Astrocyte (in vitro differentiated cells and primary cell): ENCODE data around the gene DCLK1. TPM values are rescaled to one million over a fixed set of nuclear protein-coding genes. Genes with fewer than 3 reads are reported as not detected.

Source experiments
- DNase-seq: peaks from one replicate; pipeline ENCODE4 v3.0.0-alpha.2; 2010; ENCODE audit warnings: low read depth
- FAIRE-seq: peaks from 2 replicates; lab custom pipeline; 2011; peaks lifted over from hg19 to GRCh38; lab: Jason Lieb, UNC
- H2AFZ ChIP-seq: 2 replicates; pipeline ENCODE4 v1.6.0; 2012; ENCODE audit warnings: low read depth, low read length, inconsistent platforms
- H3K27ac ChIP-seq: 2 replicates; pipeline ENCODE4 v1.5.1; 2011; ENCODE audit warnings: low read depth, low read length, inconsistent platforms
- H3K27me3 ChIP-seq: 2 replicates; pipeline ENCODE4 v1.6.0; 2011; ENCODE audit warnings: low read length, inconsistent platforms; ENCODE audit not compliant: insufficient read depth
- H3K36me3 ChIP-seq: 2 replicates; pipeline ENCODE4 v1.5.1; 2011; ENCODE audit warnings: low read length, inconsistent platforms; ENCODE audit not compliant: insufficient read depth
- H3K4me1 ChIP-seq: 2 replicates; pipeline ENCODE4 v1.5.1; 2011; ENCODE audit warnings: low read length, inconsistent platforms; ENCODE audit not compliant: insufficient read depth
- H3K4me2 ChIP-seq: 2 replicates; pipeline ENCODE4 v1.6.0; 2012; ENCODE audit warnings: low read length, inconsistent platforms
- H3K4me3 ChIP-seq: 2 replicates; pipeline ENCODE4 v1.5.1; 2011; ENCODE audit warnings: low read depth, mild to moderate bottlenecking, low read length, inconsistent platforms; ENCODE audit not compliant: insufficient read depth
- H3K79me2 ChIP-seq: 2 replicates; pipeline ENCODE4 v1.6.0; 2012; ENCODE audit warnings: mild to moderate bottlenecking, low read length, inconsistent platforms; ENCODE audit not compliant: insufficient read depth
- H3K9ac ChIP-seq: 2 replicates; pipeline ENCODE4 v1.6.0; 2012; ENCODE audit warnings: mild to moderate bottlenecking, low read length, inconsistent platforms
- H3K9me3 ChIP-seq: 2 replicates; pipeline ENCODE4 v1.5.1; 2012; ENCODE audit warnings: low read depth, mild to moderate bottlenecking, low read length, inconsistent platforms; ENCODE audit not compliant: insufficient read depth
- H4K20me1 ChIP-seq: 2 replicates; pipeline ENCODE4 v1.6.0; 2012; ENCODE audit warnings: low read length, inconsistent platforms; ENCODE audit not compliant: insufficient read depth
- H3K27ac Mint-ChIP-seq: one replicate; pipeline ENCODE4 v1.8.0; 2021; ENCODE audit warnings: mild to moderate bottlenecking, mixed read lengths; ENCODE audit not compliant: unreplicated experiment
- H3K27me3 Mint-ChIP-seq: one replicate; pipeline ENCODE4 v1.8.0; 2021; ENCODE audit warnings: low read depth, mixed read lengths; ENCODE audit not compliant: unreplicated experiment
- H3K36me3 Mint-ChIP-seq: one replicate; pipeline ENCODE4 v1.8.0; 2021; ENCODE audit warnings: low read depth, mixed read lengths; ENCODE audit not compliant: unreplicated experiment
- H3K4me1 Mint-ChIP-seq: one replicate; pipeline ENCODE4 v1.8.0; 2021; ENCODE audit warnings: low read depth, mixed read lengths; ENCODE audit not compliant: unreplicated experiment
- H3K4me3 Mint-ChIP-seq: one replicate; pipeline ENCODE4 v1.8.0; 2021; ENCODE audit warnings: mild to moderate bottlenecking, moderate library complexity, mixed read lengths; ENCODE audit not compliant: unreplicated experiment
- H3K9me3 Mint-ChIP-seq: one replicate; pipeline ENCODE4 v1.8.0; 2021; ENCODE audit warnings: mild to moderate bottlenecking, mixed read lengths; ENCODE audit not compliant: unreplicated experiment
- CTCF ChIP-seq: IDR thresholded peaks from 2 replicates; pipeline ENCODE4 v1.5.1; 2011; ENCODE audit warnings: low read depth, mild to moderate bottlenecking, inconsistent platforms, low read length, moderate library complexity; ENCODE audit not compliant: insufficient read depth
- EZH2 ChIP-seq: IDR thresholded peaks from 2 replicates; pipeline ENCODE4 v1.6.1; 2012; ENCODE audit warnings: mild to moderate bottlenecking, low read length, inconsistent platforms; ENCODE audit not compliant: insufficient read depth
- total RNA-seq: library from RNA; stranded (reverse); gene quantifications from 2 replicates; pipeline ENCODE4 v1.2.1, GENCODE V29; 2021

The DCLK1 gene
- total RNA-seq, 1 donor from 2014 or later, result 4.9 TPM

GRCh38 chr13:35791184-35791851, 339.9 kb downstream of the DCLK1 start:
- H3K27me3 ChIP-seq, result no peaks in the 10 kb centered on the region
- DNase-seq, result peak; percentile 31
- TF ChIP-seq CTCF (no peak), EZH2 (no peak)
- H4K20me1 ChIP-seq, result no peaks in the 10 kb centered on the region
- H3K27ac ChIP-seq, result no peak overlapping the region
- no peak overlapping the region for H3K4me3 Mint-ChIP-seq
- H3K4me1 Mint-ChIP-seq, result no peaks in the 10 kb centered on the region
- H3K9me3 Mint-ChIP-seq, result no peaks in the 10 kb centered on the region
- no peak overlapping the region for H3K9ac ChIP-seq
- no peaks in the 10 kb centered on the region for H3K9me3 ChIP-seq
- H3K36me3 ChIP-seq, result no peaks in the 10 kb centered on the region
- no peak overlapping the region for H2AFZ ChIP-seq
- FAIRE-seq, result no peak
- H3K27me3 Mint-ChIP-seq, result no peaks in the 10 kb centered on the region
- no peak overlapping the region for H3K4me3 ChIP-seq
- no peaks in the 10 kb centered on the region for H3K79me2 ChIP-seq
- no peak overlapping the region for H3K27ac Mint-ChIP-seq
- no peaks in the 10 kb centered on the region for H3K36me3 Mint-ChIP-seq
- no peaks in the 10 kb centered on the region for H3K4me1 ChIP-seq
- no peak overlapping the region for H3K4me2 ChIP-seq

- FAIRE-seq, result no peak
- H3K27me3 ChIP-seq, result no peaks in the 10 kb centered on the region
Observed at GRCh38 chr13:35789335-35790165, 341.6 kb downstream of the DCLK1 start.

More at GRCh38 chr13:35789335-35790165, 341.6 kb downstream of the DCLK1 start:
- no peaks in the 10 kb centered on the region for H3K9me3 ChIP-seq
- no peak overlapping the region for H3K4me2 ChIP-seq
- H3K27ac Mint-ChIP-seq, result no peak overlapping the region
- H3K9me3 Mint-ChIP-seq, result no peaks in the 10 kb centered on the region
- no peak overlapping the region for H3K4me3 Mint-ChIP-seq
- no peak overlapping the region for H3K4me3 ChIP-seq
- no peak overlapping the region for H3K9ac ChIP-seq
- TF ChIP-seq CTCF, result peak; percentile 57
- no peak for TF ChIP-seq EZH2
- peak; percentile 39 for DNase-seq
- H3K27me3 Mint-ChIP-seq, result peaks cover 3% of the 10 kb centered on the region
- H3K79me2 ChIP-seq, result no peaks in the 10 kb centered on the region
- H3K4me1 ChIP-seq, result no peaks in the 10 kb centered on the region
- no peaks in the 10 kb centered on the region for H3K36me3 Mint-ChIP-seq
- H2AFZ ChIP-seq, result no peak overlapping the region
- H3K36me3 ChIP-seq, result no peaks in the 10 kb centered on the region
- no peaks in the 10 kb centered on the region for H3K4me1 Mint-ChIP-seq
- no peak overlapping the region for H3K27ac ChIP-seq
- H4K20me1 ChIP-seq, result no peaks in the 10 kb centered on the region
